MM.1S (cell line): ENCODE data around the gene SKIC2.

Experiments used
- DNase-seq: peaks from one replicate; pipeline ENCODE4 v3.0.0-alpha.2; 2015
- H2AFZ ChIP-seq: fragments of 300-600 bp; sonication (generic); 2 replicates; pipeline ENCODE4 v1.6.0; 2016; ENCODE audit warnings: antibody characterized with exemption, low read length
- H3F3A ChIP-seq: fragments of 300-600 bp; sonication (generic); 2 replicates; pipeline ENCODE4 v1.6.1; 2016; ENCODE audit warnings: mild to moderate bottlenecking, antibody characterized with exemption, low read length, moderate library complexity, mixed read lengths; ENCODE audit not compliant: insufficient read depth
- H3K27ac ChIP-seq: fragments of 300-600 bp; sonication (generic); 2 replicates; pipeline ENCODE4 v1.5.1; 2016; ENCODE audit warnings: mild to moderate bottlenecking, low read length
- H3K27me3 ChIP-seq: fragments of 300-600 bp; sonication (generic); replicated peaks from 2 replicates; pipeline ENCODE4 v1.6.0; 2016; ENCODE audit warnings: low read length; ENCODE audit not compliant: insufficient read depth
- H3K36me3 ChIP-seq: fragments of 300-600 bp; sonication (generic); replicated peaks from 2 replicates; pipeline ENCODE4 v1.6.1; 2016; ENCODE audit warnings: mild to moderate bottlenecking, low read length, mixed read lengths; ENCODE audit not compliant: insufficient read depth
- H3K4me1 ChIP-seq: fragments of 300-600 bp; sonication (generic); 2 replicates; pipeline ENCODE4 v1.6.1; 2016; ENCODE audit warnings: low read length, mixed read lengths
- H3K4me2 ChIP-seq: fragments of 300-600 bp; sonication (generic); 2 replicates; pipeline ENCODE4 v1.6.0; 2016; ENCODE audit warnings: low read depth, low read length
- H3K4me3 ChIP-seq: fragments of 300-600 bp; sonication (generic); 2 replicates; pipeline ENCODE4 v1.5.1; 2016; ENCODE audit warnings: low read length, mixed read lengths
- H3K79me2 ChIP-seq: fragments of 300-600 bp; sonication (generic); 2 replicates; pipeline ENCODE4 v1.6.1; 2016; ENCODE audit warnings: mixed run types, low read length, mixed read lengths
- H3K9ac ChIP-seq: fragments of 300-600 bp; sonication (generic); 2 replicates; pipeline ENCODE4 v1.6.1; 2016; ENCODE audit warnings: low read length, mixed read lengths
- H3K9me2 ChIP-seq: fragments of 300-600 bp; sonication (generic); replicated peaks from 2 replicates; pipeline ENCODE4 v1.6.1; 2016; ENCODE audit warnings: mild to moderate bottlenecking, low read length, mixed read lengths; ENCODE audit not compliant: insufficient read depth
- H3K9me3 ChIP-seq: fragments of 300-600 bp; sonication (generic); replicated peaks from 2 replicates; pipeline ENCODE4 v1.6.1; 2016; ENCODE audit warnings: mild to moderate bottlenecking, low read length, mixed read lengths; ENCODE audit not compliant: insufficient read depth
- H4K20me1 ChIP-seq: fragments of 300-600 bp; sonication (generic); 2 replicates; pipeline ENCODE4 v1.6.1; 2016; ENCODE audit warnings: mild to moderate bottlenecking, low read length, moderate library complexity, mixed read lengths; ENCODE audit not compliant: insufficient read depth
- CTCF ChIP-seq: fragments of 300-600 bp; sonication (generic); IDR thresholded peaks from 2 replicates; pipeline ENCODE4 v1.5.1; 2016; ENCODE audit warnings: antibody characterized with exemption, low read length, mixed read lengths
- EZH2 ChIP-seq: fragments of 300-600 bp; sonication (generic); optimal IDR thresholded peaks from 2 replicates; pipeline ENCODE3; 2017; ENCODE audit warnings: low read depth, mild to moderate bottlenecking, antibody characterized with exemption, low read length, mixed read lengths
- EZH2phosphoT487 ChIP-seq: fragments of 300-600 bp; sonication (generic); IDR thresholded peaks from 2 replicates; pipeline ENCODE4 v1.6.1; 2018; ENCODE audit warnings: antibody characterized with exemption, low read length

SKIC2 gene

GRCh38 chr6:31919624-31920303 lies 39.2 kb upstream of the SKIC2 start:
- Histone ChIP-seq H3F3A (no peaks in the 10 kb centered on the region), H3K4me2 (no peak overlapping the region), H3K36me3 (no peaks in the 10 kb centered on the region), H3K79me2 (no peaks in the 10 kb centered on the region), H3K27ac (no peak overlapping the region), H3K4me3 (no peak overlapping the region), H3K4me1 (no peaks in the 10 kb centered on the region), H2AFZ (no peak overlapping the region), H3K9me2 (no peaks in the 10 kb centered on the region), H3K27me3 (no peaks in the 10 kb centered on the region), H4K20me1 (no peaks in the 10 kb centered on the region), H3K9me3 (no peaks in the 10 kb centered on the region), H3K9ac (no peak overlapping the region)
- DNase-seq, result no peak
- no peak for TF ChIP-seq EZH2phosphoT487

GRCh38 chr6:31920811-31921210 lies 38.2 kb upstream of the SKIC2 start:
- H3K9ac ChIP-seq, result no peak overlapping the region
- H3K9me3 ChIP-seq, result no peaks in the 10 kb centered on the region
- H3K9me2 ChIP-seq, result no peaks in the 10 kb centered on the region
- TF ChIP-seq EZH2phosphoT487 (no peak), EZH2 (no peak), CTCF (no peak)
- no peaks in the 10 kb centered on the region for H3K79me2 ChIP-seq
- no peak overlapping the region for H3K4me2 ChIP-seq
- H3K4me1 ChIP-seq, result no peaks in the 10 kb centered on the region
- no peak for DNase-seq
- no peaks in the 10 kb centered on the region for H3F3A ChIP-seq
- no peaks in the 10 kb centered on the region for H3K27me3 ChIP-seq
- no peak overlapping the region for H3K4me3 ChIP-seq
- no peaks in the 10 kb centered on the region for H3K36me3 ChIP-seq
- no peak overlapping the region for H3K27ac ChIP-seq
- no peaks in the 10 kb centered on the region for H4K20me1 ChIP-seq
- H2AFZ ChIP-seq, result no peak overlapping the region

- Histone ChIP-seq H3K27ac (no peak overlapping the region), H3K9ac (no peak overlapping the region), H2AFZ (no peak overlapping the region), H3K9me2 (no peaks in the 10 kb centered on the region), H3K27me3 (no peaks in the 10 kb centered on the region), H3K4me3 (no peak overlapping the region), H3K4me2 (no peak overlapping the region), H3K4me1 (no peaks in the 10 kb centered on the region), H3F3A (no peaks in the 10 kb centered on the region), H3K79me2 (no peaks in the 10 kb centered on the region), H3K36me3 (no peaks in the 10 kb centered on the region), H3K9me3 (no peaks in the 10 kb centered on the region), H4K20me1 (no peaks in the 10 kb centered on the region)
- no peak; the same call in 1 of the 2 replicates for TF ChIP-seq CTCF
- TF ChIP-seq EZH2phosphoT487, result no peak
- TF ChIP-seq EZH2, result no peak
- no peak for DNase-seq
Observed at GRCh38 chr6:31922942-31923341, 36.0 kb upstream of the SKIC2 start.

GRCh38 chr6:31927242-31927862 lies 31.6 kb upstream of the SKIC2 start, which contains the start of gene C2:
Gene C2, plus strand, starts transcription at chr6:31927717. Its CDS starts 36 bp downstream, at chr6:31927753.
- no peak for TF ChIP-seq EZH2phosphoT487
- TF ChIP-seq CTCF, result no peak
- TF ChIP-seq EZH2, result no peak
- Histone ChIP-seq H3K79me2 (no peaks in the 10 kb centered on the region), H3F3A (no peaks in the 10 kb centered on the region), H3K9me3 (no peaks in the 10 kb centered on the region), H4K20me1 (no peaks in the 10 kb centered on the region), H2AFZ (peak within 1 kb of the TSS; percentile 78), H3K27ac (no peak within 1 kb of the TSS), H3K4me2 (peak within 1 kb of the TSS; percentile 31), H3K9me2 (no peaks in the 10 kb centered on the region), H3K4me3 (peak within 1 kb of the TSS; percentile 28; the same call in 1 of the 2 replicates), H3K9ac (no peak within 1 kb of the TSS), H3K36me3 (no peaks in the 10 kb centered on the region), H3K27me3 (no peaks in the 10 kb centered on the region), H3K4me1 (no peaks in the 10 kb centered on the region)
- DNase-seq, result no peak
